NCI-H1417 (cell line): ENCODE data around the gene PIAS2.

Experiments
- DNase-seq, 3 experiments: peaks; one replicate each; lab custom pipeline; 2025; lab: John Stamatoyannopoulos, UW

PIAS2 gene

DNA sequence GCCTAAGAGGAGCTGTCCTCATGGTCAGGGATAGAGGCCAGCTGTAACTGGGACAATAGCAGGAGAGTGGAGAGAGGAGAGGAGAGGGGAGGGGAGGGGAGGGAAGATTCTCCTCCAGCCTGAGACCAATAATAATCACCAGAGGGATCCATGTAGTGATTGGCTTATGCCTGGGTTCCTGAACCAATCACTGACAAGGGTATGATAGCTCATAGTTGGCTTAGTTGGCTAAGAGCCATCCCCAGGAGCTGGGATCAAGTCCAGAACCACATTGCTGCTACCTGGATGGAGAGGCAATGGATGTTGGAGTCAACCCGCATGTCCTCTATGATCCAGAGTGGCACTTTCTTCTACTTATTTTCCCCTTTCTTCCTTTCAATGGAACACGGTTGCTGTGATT, 152.7 kb downstream of the PIAS2 start:
- DNase-seq = no peak

DNA sequence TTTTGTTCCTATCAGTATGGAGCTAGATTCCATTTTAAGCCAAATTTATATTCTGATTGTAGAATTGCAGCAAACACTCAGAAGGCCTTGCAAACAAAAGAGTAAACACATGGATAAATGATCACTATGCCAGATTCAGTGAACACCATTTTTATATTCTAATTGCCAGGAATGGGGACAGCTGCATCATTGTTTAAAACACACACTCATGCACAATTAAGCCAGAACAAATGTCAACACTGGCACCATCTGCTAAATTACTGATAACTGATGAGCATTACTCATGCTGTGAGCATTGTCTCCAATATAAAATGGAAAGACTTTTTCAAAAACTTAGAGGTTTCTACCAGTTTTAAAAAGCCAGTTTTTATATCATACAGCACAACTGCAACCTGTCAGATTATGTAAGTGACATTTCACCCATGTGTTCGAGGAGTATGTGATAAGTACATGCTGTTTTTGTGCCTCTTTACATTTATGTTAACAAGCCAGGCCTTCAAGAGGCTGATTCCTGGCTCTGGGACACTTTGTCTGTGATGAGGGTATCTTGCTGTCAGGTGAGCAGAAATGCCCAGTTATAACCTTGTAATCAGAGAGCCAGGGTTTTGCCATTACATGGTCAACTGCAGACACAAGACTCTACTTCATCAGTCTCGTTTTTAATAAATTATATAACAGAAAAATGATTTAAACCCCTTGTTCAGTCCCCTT, 156.1 kb downstream of the PIAS2 start:
- peak; percentile 30 to 98 (median 79) for DNase-seq

DNA sequence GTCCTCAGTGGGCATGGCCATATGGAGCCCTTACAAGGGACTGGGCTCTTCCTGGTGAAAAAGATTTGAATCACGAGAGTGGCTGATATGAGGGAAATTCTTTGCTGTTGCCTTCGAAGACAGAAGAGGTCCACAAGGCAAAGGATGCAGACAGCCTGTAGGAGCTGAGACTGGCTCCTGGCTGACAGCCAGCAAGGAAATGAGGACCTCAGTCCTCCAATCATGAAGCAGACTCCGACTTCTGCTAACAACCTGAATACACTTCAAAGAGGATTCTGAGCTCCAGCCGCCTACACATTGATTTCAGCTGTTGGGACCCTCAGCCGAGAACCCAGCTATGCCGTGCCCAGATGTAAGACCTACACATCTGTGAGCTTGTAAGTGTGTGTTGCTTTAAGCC, 157.4 kb downstream of the PIAS2 start:
- peak; percentile 11 to 91 (median 65) for DNase-seq

DNA sequence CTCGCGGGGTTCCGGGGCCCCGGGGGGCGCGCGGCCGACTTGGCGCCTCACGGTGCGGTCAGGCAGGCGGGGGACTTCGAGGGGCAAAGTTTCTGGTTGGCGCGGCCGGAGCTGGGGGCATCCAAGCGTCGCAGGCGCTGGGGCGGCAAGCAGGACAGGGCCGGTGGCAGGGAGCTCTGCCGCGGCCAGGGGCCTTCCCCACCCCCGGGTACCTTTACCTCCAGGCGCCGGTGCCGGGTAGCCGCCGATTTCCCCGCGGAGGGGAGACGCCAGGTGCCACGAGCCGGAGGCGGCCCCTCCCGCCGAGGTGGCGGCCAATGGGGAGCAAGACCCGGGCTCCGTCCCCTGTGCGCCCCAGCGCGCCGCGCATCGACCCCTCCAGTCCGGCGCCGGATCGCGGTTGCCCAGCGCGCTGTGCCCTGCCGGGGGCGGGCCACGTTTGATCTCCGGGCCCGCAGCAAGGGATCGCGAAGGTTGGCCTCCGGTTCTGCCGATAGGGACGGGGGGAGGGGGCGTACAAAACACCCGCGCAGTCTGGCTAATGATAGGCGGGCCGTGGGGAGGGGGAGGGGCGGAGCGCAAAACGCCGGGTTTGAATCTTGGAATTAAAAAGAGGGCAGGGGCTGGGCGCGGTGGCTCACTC, 160.6 kb downstream of the PIAS2 start, which contains the start of gene ST8SIA5:
ST8SIA5 (minus strand) TSS at position 495 of the 643 bp plus-strand sequence. CDS start 545 bp downstream, outside the sequence.
- DNase-seq = peak in 2 of 3 experiments; percentile 96

DNA sequence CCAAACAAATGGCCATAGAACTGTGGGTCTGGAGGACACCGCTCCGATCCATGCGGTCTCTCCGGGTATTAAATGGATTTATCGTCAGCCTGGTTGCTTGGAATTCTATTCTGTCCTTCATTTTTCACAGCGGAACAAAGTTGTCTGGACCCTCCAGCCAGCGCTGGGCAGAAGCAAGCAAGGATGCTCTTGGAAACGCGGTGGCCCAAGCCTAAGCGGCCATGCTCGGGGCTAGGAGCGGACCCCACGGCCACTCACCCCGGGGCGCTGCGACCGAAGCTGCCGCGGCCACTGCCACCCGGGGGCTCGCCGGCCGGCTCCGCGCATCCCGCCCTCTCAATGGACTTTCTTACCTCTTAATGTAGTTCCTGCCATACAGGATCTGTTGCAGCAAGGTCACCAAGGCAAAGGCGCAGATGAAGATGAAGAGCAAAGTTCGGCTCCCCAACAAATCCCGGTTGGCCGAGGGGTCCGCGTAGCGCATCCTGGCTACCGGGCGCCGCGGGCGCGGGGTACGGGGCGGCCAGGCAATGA, 161.2 kb downstream of the PIAS2 start:
- DNase-seq = peak in 2 of 3 experiments; percentile 78 to 81

DNA sequence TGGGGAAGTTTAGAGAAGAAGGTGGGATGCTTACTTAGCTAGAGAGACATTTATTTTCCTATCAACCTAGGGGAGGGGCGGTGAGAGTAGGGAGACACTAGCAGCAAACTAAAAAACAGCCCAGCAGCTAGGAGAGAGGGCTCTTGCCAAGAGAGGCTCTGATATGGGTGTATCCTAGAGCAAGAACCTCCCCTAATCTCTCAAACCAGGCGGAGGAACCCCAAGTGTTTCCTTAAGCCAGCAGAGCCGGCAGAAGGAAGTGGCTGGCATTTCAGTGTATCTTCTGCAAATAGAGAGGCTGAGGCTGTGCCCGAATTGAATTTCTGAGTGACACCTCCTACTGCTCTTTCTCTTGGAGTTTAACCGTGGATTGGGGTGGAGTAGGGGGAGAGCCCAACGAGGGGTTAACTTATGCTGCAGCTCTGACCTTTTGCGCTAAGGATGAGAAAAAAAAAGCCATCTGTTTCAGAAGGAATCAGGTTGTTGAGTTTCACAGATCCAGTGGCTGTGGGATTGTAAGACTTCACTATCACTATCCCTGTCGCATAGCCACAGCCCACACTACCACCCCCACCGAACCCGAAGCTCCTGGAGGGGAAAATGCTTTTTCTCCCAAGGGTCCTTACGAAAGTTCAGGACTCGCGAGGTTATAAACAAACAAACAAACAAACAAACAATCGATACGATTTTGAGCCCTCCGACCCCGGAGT, 161.8 kb downstream of the PIAS2 start:
- DNase-seq = peak in 2 of 3 experiments; percentile 69 to 72

DNA sequence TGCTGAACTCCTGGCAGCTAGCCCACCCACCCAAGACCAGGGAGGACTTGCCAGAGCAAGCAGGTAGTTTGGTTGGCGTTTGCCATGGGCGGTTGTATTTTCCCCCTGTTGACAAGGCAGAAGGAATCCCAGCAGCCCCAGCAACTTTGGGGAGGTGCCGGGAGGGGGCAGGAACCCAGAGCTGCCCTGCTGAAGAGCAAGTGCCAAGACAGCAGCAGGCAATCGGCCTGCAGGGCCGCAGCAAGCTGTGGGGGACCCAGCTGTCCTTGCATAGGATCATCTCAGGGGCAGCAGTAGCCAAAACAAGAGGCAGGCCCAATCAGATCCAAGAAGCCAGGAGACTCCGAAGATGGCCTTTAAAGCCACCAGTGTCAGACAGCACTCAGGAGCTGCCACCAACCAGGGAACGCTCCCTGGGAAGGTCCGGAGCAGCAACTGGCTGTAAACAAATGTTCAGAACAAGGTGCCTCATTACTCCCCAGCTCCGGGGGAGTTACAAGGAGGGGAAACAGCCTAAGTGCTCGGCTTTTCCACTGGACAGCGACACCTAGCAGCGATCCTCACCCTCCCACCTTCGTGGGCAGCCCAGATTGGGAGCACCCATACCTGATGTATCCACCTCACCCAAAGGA, 162.5 kb downstream of the PIAS2 start:
- peak in 2 of 3 experiments; percentile 52 to 58 for DNase-seq

DNA sequence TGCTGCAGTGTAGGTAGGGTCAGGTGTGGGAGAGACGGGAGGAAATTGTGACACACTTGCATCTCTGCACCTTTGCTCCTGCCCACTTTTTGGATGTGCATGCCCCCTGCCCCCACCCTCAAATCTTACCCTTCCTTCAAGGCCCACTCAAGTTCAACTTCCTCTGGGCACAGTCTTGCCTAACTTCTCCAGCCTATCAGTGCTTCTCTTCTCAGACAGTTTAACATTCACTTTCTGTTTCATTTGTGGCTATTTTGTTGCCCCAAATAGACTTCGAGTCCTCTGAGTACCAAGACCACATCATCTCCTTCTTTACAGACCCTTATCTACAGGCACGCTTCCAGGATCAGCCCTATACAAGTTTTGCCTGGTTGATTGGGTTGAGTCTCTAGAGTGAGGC, 163.1 kb downstream of the PIAS2 start:
- DNase-seq = no peak
